Right atrium auricular region (tissue), 2 donors: Measurements from ENCODE around the gene ANTXR2. TPM values are rescaled to one million over a fixed set of nuclear protein-coding genes. Genes with fewer than 3 reads are reported as not detected.

Experiments used
- DNase-seq: peaks from one replicate; pipeline ENCODE4 v3.0.0-alpha.2; 2019; ENCODE audit warnings: low spot score
- H3K27ac ChIP-seq, 2 donors: fragments of 200-600 bp; sonication (generic); 1 replicate in 1 of 2; 2 replicates in 1 of 2; pipeline ENCODE4 v1.5.1; 2016 to 2019
- H3K27me3 ChIP-seq, 2 donors: fragments of 200-600 bp; sonication (generic); one replicate each; pipeline versions ENCODE4 v1.5.1 to v1.6.0; 2017 to 2019
- H3K36me3 ChIP-seq: fragments of 200-600 bp; sonication (generic); one replicate; pipeline ENCODE4 v1.5.1; 2016
- H3K4me1 ChIP-seq, 2 donors: fragments of 200-600 bp; sonication (generic); one replicate each; pipeline versions ENCODE4 v1.5.1 to v1.6.0; 2017 to 2019
- H3K4me3 ChIP-seq, 2 donors: fragments of 200-600 bp; sonication (generic); 1 replicate in 1 of 2; 2 replicates in 1 of 2; pipeline ENCODE4 v1.5.1; 2017 to 2019; ENCODE audit warnings: mild to moderate bottlenecking in 1 of 2, moderate library complexity in 1 of 2
- H3K9me3 ChIP-seq, 2 donors: fragments of 200-600 bp; sonication (generic); one replicate each; pipeline ENCODE4 v1.5.1; 2019
- total RNA-seq, 2 donors: library from RNA; depleted of rRNA; stranded (reverse); fragments of >200 nt; gene quantifications; one replicate each; pipeline ENCODE4 v1.1.0, GENCODE V29; 2016
- TF ChIP-seq, protein P1 (sequence below), 2 donors: fragments of 200-600 bp; sonication (generic); IDR thresholded peaks; one replicate each; pipeline ENCODE4 v1.5.1; 2019; ENCODE audit warnings: antibody characterized with exemption in 2 of 2

Gene ANTXR2
- total RNA-seq, 2 donors from 2014 or later = 24.5 to 32.8 TPM

DNA sequence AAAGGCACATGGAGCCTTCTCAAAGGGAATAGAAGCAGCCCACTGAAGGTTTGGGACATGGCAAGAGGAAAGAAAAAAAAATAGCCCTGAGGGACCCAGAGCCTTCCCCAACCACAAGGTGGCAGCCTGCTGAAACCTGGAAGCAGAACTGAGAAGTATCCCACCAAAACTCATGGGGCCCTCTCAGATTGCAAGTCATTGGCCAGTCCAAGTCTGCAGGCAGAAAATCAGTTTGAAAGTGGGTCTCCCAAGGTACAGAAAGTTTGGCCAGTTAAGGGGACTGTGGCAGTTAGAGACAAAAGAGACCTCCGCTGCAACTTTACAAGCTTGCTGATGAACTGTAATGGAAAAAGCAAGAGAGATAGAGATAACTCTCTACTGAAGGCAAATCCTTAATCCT, 155.8 kb downstream of the ANTXR2 start:
- Histone ChIP-seq H3K36me3 (no peaks in the 10 kb centered on the region), H3K27ac (no peak overlapping the region), H3K4me3 (no peak overlapping the region), H3K9me3 (no peaks in the 10 kb centered on the region), H3K27me3 (no peaks in the 10 kb centered on the region), H3K4me1 (no peaks in the 10 kb centered on the region)
- no peak for DNase-seq
- TF ChIP-seq, protein P1, sequence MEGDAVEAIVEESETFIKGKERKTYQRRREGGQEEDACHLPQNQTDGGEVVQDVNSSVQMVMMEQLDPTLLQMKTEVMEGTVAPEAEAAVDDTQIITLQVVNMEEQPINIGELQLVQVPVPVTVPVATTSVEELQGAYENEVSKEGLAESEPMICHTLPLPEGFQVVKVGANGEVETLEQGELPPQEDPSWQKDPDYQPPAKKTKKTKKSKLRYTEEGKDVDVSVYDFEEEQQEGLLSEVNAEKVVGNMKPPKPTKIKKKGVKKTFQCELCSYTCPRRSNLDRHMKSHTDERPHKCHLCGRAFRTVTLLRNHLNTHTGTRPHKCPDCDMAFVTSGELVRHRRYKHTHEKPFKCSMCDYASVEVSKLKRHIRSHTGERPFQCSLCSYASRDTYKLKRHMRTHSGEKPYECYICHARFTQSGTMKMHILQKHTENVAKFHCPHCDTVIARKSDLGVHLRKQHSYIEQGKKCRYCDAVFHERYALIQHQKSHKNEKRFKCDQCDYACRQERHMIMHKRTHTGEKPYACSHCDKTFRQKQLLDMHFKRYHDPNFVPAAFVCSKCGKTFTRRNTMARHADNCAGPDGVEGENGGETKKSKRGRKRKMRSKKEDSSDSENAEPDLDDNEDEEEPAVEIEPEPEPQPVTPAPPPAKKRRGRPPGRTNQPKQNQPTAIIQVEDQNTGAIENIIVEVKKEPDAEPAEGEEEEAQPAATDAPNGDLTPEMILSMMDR (IDR thresholded peaks at IDR 0.05) = peak; percentile 35 to 63

- Histone ChIP-seq H3K4me3 (no peak overlapping the region), H3K27ac (no peak overlapping the region), H3K4me1 (no peaks in the 10 kb centered on the region), H3K27me3 (no peaks in the 10 kb centered on the region), H3K9me3 (no peaks in the 10 kb centered on the region), H3K36me3 (no peaks in the 10 kb centered on the region)
- no peak for DNase-seq
- TF ChIP-seq, protein P1 (IDR thresholded peaks at IDR 0.05) = no peak
Observed at GRCh38 chr4:79915246-79915645, 157.8 kb downstream of the ANTXR2 start.

DNA sequence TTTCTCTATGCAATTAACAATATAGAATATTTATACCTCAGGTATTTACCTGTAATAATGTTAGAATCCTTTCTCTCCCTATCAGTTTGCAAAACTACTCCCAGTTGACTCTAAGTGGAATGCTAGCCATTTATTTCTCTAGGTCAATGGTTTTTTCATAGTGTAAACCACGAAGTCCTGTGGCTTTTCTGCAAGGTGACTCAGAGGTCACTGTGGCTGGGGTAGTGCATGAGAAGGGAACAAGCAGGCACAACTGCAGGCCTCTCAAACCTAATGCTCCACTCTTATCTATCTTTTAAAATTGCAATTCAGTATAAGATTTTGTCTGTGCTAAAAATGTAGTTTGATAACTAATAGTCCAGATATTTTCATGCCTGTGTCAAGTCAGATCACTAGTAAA, 159.4 kb downstream of the ANTXR2 start:
- no peaks in the 10 kb centered on the region for H3K9me3 ChIP-seq
- TF ChIP-seq, protein P1 (IDR thresholded peaks at IDR 0.05) = no peak
- no peak for DNase-seq
- no peaks in the 10 kb centered on the region for H3K27me3 ChIP-seq
- no peaks in the 10 kb centered on the region for H3K36me3 ChIP-seq
- H3K4me3 ChIP-seq = no peak overlapping the region
- H3K27ac ChIP-seq = no peak overlapping the region
- H3K4me1 ChIP-seq = no peaks in the 10 kb centered on the region

GRCh38 chr4:79907001-79907400, 166.0 kb downstream of the ANTXR2 start:
- Histone ChIP-seq H3K27ac (no peak overlapping the region), H3K27me3 (no peaks in the 10 kb centered on the region), H3K36me3 (peaks cover 20% of the 10 kb centered on the region), H3K4me3 (no peak overlapping the region), H3K9me3 (no peaks in the 10 kb centered on the region), H3K4me1 (no peaks in the 10 kb centered on the region)
- no peak for DNase-seq
- TF ChIP-seq, protein P1 (IDR thresholded peaks at IDR 0.05) = no peak

DNA sequence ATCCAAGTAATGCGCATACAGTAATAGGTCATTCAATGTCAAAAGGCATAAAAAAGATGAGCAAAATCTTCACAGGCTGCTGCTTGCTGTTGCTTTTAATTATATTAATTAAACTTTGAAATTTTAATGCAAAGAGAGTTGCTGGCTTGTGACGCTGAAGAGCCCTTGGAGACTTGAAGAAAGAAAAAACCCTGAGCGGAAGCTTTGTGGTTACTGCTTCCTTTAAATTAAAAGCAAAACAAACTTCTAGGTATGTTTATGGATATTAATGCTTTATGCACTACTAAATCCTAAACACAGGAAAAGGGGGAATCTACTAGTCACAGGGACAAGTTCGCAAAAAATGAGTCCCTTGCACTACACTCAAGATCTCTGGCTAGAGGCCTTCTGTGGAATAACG, 166.7 kb downstream of the ANTXR2 start:
- Histone ChIP-seq H3K9me3 (no peaks in the 10 kb centered on the region), H3K36me3 (peaks cover 20% of the 10 kb centered on the region), H3K4me3 (no peak overlapping the region), H3K27ac (no peak overlapping the region), H3K27me3 (no peaks in the 10 kb centered on the region), H3K4me1 (no peaks in the 10 kb centered on the region)
- no peak for DNase-seq
- TF ChIP-seq, protein P1 (IDR thresholded peaks at IDR 0.05) = no peak

DNA sequence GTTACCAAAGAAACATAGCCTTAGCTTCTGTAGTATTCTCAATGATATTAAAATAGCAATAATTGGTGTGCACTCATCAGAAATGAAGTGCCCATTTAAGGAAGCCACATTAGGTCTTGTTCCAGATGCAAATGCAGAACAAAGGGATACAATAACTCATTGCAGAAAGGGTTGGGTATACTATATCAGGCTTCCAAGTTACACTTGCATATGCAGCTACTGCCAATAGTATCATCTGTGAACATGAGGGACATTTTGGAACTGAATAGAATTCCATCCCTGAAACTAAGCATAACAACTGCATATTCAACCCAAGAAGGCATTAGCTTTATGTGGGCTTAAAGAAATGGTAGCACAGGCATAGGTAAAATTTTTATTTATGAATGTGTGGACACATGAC, 167.8 kb downstream of the ANTXR2 start:
- Histone ChIP-seq H3K4me1 (no peaks in the 10 kb centered on the region), H3K27me3 (no peaks in the 10 kb centered on the region), H3K36me3 (peaks cover 20% of the 10 kb centered on the region), H3K27ac (no peak overlapping the region), H3K9me3 (no peaks in the 10 kb centered on the region), H3K4me3 (no peak overlapping the region)
- no peak for DNase-seq
- TF ChIP-seq, protein P1 (IDR thresholded peaks at IDR 0.05) = no peak
